SK-N-SH (cell line): ENCODE results near the gene ACBD6. TPM values are rescaled to one million over a fixed set of nuclear protein-coding genes. Genes with fewer than 3 reads are reported as not detected.
A peak's percentile ranks its signal among the peaks of the same experiment; 100 is the strongest.

Experiments
- CTCF ChIP-seq: fragments of 200-600 bp; sonication (generic); IDR thresholded peaks from 2 replicates; pipeline ENCODE4 v1.6.1; 2017; ENCODE audit warnings: antibody characterized with exemption, mild to moderate bottlenecking, moderate library complexity
- ELF1 ChIP-seq: IDR thresholded peaks from 2 replicates; pipeline ENCODE4 v1.4.0; 2012
- EP300 ChIP-seq, 2 experiments: IDR thresholded peaks; 2 replicates each; pipeline versions ENCODE4 v1.4.0 to v1.6.1; 2012; ENCODE audit warnings: borderline replicate concordance in 1 of 2, low read depth in 1 of 2, low read length in 1 of 2
- EZH2phosphoT487 ChIP-seq: fragments of 200-600 bp; sonication (generic); IDR thresholded peaks from 2 replicates; pipeline ENCODE4 v1.6.1; 2017; ENCODE audit warnings: low read depth, mixed run types, mild to moderate bottlenecking, antibody characterized with exemption, moderate library complexity, borderline replicate concordance
- FOXJ3 ChIP-seq: sonication (generic); formaldehyde crosslinking; IDR thresholded peaks from 2 replicates; pipeline ENCODE4 v1.5.1; 2020; ENCODE audit warnings: mild to moderate bottlenecking, missing genetic modification reagents
- FOXM1 ChIP-seq: IDR thresholded peaks from 2 replicates; pipeline ENCODE4 v1.4.0; 2012; ENCODE audit warnings: low read depth, mild to moderate bottlenecking
- IRF3 ChIP-seq: fragments of 150-350 bp; IDR thresholded peaks from 2 replicates; pipeline ENCODE4 v1.6.1; 2016; ENCODE audit warnings: mild to moderate bottlenecking, low read depth, low read length
- JUND ChIP-seq: IDR thresholded peaks from 2 replicates; pipeline ENCODE4 v1.4.0; 2012
- MAX ChIP-seq: IDR thresholded peaks from 2 replicates; pipeline ENCODE4 v1.4.0; 2012; ENCODE audit warnings: low read depth
- MEF2A ChIP-seq: IDR thresholded peaks from 2 replicates; pipeline ENCODE4 v1.4.0; 2012; ENCODE audit warnings: low read depth, borderline replicate concordance
- MXI1 ChIP-seq: IDR thresholded peaks from 2 replicates; pipeline ENCODE4 v1.6.1; 2012; ENCODE audit warnings: mild to moderate bottlenecking, low read depth, low read length, improper control_type of control experiment
- NFIC ChIP-seq: IDR thresholded peaks from 2 replicates; pipeline ENCODE4 v1.4.0; 2012; ENCODE audit warnings: borderline replicate concordance
- NRF1 ChIP-seq: IDR thresholded peaks from 2 replicates; pipeline ENCODE4 v1.6.1; 2012; ENCODE audit warnings: low read depth, mild to moderate bottlenecking, low read length
- POLR2AphosphoS5 ChIP-seq: IDR thresholded peaks from 2 replicates; pipeline ENCODE4 v1.6.1; 2012; ENCODE audit warnings: low read depth, low read length
- RCOR1 ChIP-seq: fragments of 150-350 bp; IDR thresholded peaks from 2 replicates; pipeline ENCODE4 v1.6.1; 2017; ENCODE audit warnings: antibody characterized with exemption, low read length
- RXRA ChIP-seq: IDR thresholded peaks from 2 replicates; pipeline ENCODE4 v1.4.0; 2012; ENCODE audit warnings: low read depth, mild to moderate bottlenecking, borderline replicate concordance
- SMC3 ChIP-seq: IDR thresholded peaks from 2 replicates; pipeline ENCODE4 v1.6.1; 2012; ENCODE audit warnings: low read depth, low read length, improper control_type of control experiment
- TEAD4 ChIP-seq: IDR thresholded peaks from 2 replicates; pipeline ENCODE4 v1.4.0; 2012; ENCODE audit warnings: mild to moderate bottlenecking, borderline replicate concordance; ENCODE audit not compliant: insufficient read depth
- YY1 ChIP-seq: IDR thresholded peaks from 2 replicates; pipeline ENCODE4 v1.4.0; 2012; ENCODE audit warnings: low read depth, mild to moderate bottlenecking
- ZBTB33 ChIP-seq: IDR thresholded peaks from 2 replicates; pipeline ENCODE4 v1.4.0; 2012; ENCODE audit warnings: low read depth, borderline replicate concordance
- polyA plus RNA-seq, 3 experiments: library from polyadenylated mRNA; depleted of rRNA; stranded (reverse); fragments of >200 nt; gene quantifications; 2 replicates each; pipeline ENCODE4 v1.2.3, GENCODE V29; 2012

The ACBD6 gene
- polyA plus RNA-seq, 1 of the 3 experiments (the other 2 are of a cell fraction): 60.9 TPM

GRCh38 chr1:180533266-180533987 is 31.1 kb upstream of the ACBD6 start (continued):
- TF ChIP-seq CTCF: peak; percentile 95
- TF ChIP-seq MXI1: no peak
- no peak for TF ChIP-seq NFIC
- peak; percentile 32; the same call in 1 of the 2 replicates for TF ChIP-seq RCOR1
- TF ChIP-seq MEF2A: no peak
- TF ChIP-seq EZH2phosphoT487: no peak
- TF ChIP-seq NRF1: no peak
- TF ChIP-seq SMC3: peak; percentile 95
- no peak for TF ChIP-seq FOXJ3 (CRISPR knock-in tag)
- TF ChIP-seq FOXM1: no peak
- TF ChIP-seq ZBTB33: no peak
- TF ChIP-seq IRF3: no peak
- no peak for TF ChIP-seq EP300 (IDR thresholded peaks at IDR 0.05; ENCODE audit: borderline replicate concordance in 1 of 2, low read depth in 1 of 2, low read length in 1 of 2)
- TF ChIP-seq ELF1: no peak
- no peak for TF ChIP-seq RXRA
- TF ChIP-seq YY1: peak; percentile 74; the same call in 1 of the 2 replicates
- TF ChIP-seq MAX: no peak
- no peak for TF ChIP-seq POLR2AphosphoS5
- TF ChIP-seq TEAD4: no peak
- no peak for TF ChIP-seq JUND
